CD4-positive, alpha-beta T cell treated with Interleukin-17A for 1 hour (primary cell): Measurements from ENCODE around the gene RAB11A.

ENCODE experiments used
- DNase-seq: peaks from one replicate; pipeline ENCODE4 v3.0.0-alpha.2; 2020

RAB11A gene

GRCh38 chr15:65887565-65887964, 18.3 kb downstream of the RAB11A start:
- DNase-seq = peak; percentile 62

- DNase-seq = peak; percentile 17
Measured at GRCh38 chr15:65888981-65889380, 19.7 kb downstream of the RAB11A start.

- no peak for DNase-seq
Measured at GRCh38 chr15:65893060-65893459, 23.8 kb downstream of the RAB11A start.

- no peak for DNase-seq
Measured at GRCh38 chr15:65896236-65896635, 26.9 kb downstream of the RAB11A start.

- no peak for DNase-seq
Measured at GRCh38 chr15:65900488-65900887, 31.2 kb downstream of the RAB11A start.

- DNase-seq = no peak
Measured at GRCh38 chr15:65901336-65901735, 32.0 kb downstream of the RAB11A start.

- DNase-seq = no peak
Measured at GRCh38 chr15:65901836-65902235, 32.5 kb downstream of the RAB11A start.

GRCh38 chr15:65902373-65902772, 33.1 kb downstream of the RAB11A start:
- DNase-seq = peak; percentile 25

GRCh38 chr15:65903296-65904073, 34.2 kb downstream of the RAB11A start:
- DNase-seq = no peak

- no peak for DNase-seq
Measured at GRCh38 chr15:65904301-65904700, 35.0 kb downstream of the RAB11A start.

- DNase-seq = no peak
Measured at GRCh38 chr15:65906396-65906795, 37.1 kb downstream of the RAB11A start.

- no peak for DNase-seq
Measured at GRCh38 chr15:65907661-65908060, 38.4 kb downstream of the RAB11A start.

GRCh38 chr15:65908876-65909275, 39.6 kb downstream of the RAB11A start:
- DNase-seq = no peak

- DNase-seq = no peak
Measured at GRCh38 chr15:65909831-65910230, 40.5 kb downstream of the RAB11A start.

GRCh38 chr15:65910341-65910740, 41.0 kb downstream of the RAB11A start:
- no peak for DNase-seq

- no peak for DNase-seq
Measured at GRCh38 chr15:65912235-65912634, 42.9 kb downstream of the RAB11A start.

- no peak for DNase-seq
Measured at GRCh38 chr15:65913631-65914199, 44.4 kb downstream of the RAB11A start.

GRCh38 chr15:65914386-65914785, 45.1 kb downstream of the RAB11A start:
- no peak for DNase-seq

- DNase-seq = no peak
Measured at GRCh38 chr15:65914981-65915925, 46.0 kb downstream of the RAB11A start.

- DNase-seq = no peak
Measured at GRCh38 chr15:65916041-65916663, 46.9 kb downstream of the RAB11A start.

- DNase-seq = peak; percentile 15
Measured at GRCh38 chr15:65916664-65917406, 47.5 kb downstream of the RAB11A start.

GRCh38 chr15:65917407-65917756, 48.1 kb downstream of the RAB11A start:
- DNase-seq = no peak
